CD4-positive, alpha-beta memory T cell (primary cell): Measurements from ENCODE around the gene LATS1. TPM values are rescaled to one million over a fixed set of nuclear protein-coding genes. Genes with fewer than 3 reads are reported as not detected.
"Not testable (repeated sequence)": the region's sequence is repeated elsewhere in the genome, so short reads cannot be mapped to it uniquely, and the experiment has no call there.

Source experiments
- CTCF ChIA-PET: fragments of 350-600 bp; sonication (Branson Sonifier 250); formaldehyde crosslinking; loops from one replicate; lab custom pipeline; 2021; ENCODE audit warnings: inconsistent platforms; ENCODE audit not compliant: partially characterized antibody; lab: Charles Lee
- POLR2A ChIA-PET: fragments of 350-600 bp; sonication (Branson Sonifier 250); formaldehyde crosslinking; loops from one replicate; lab custom pipeline; 2021; ENCODE audit not compliant: partially characterized antibody; lab: Charles Lee
- DNase-seq, 5 donors: peaks; one replicate each; pipeline versions ENCODE4 v3.0.0 to v3.0.0-alpha.2; 2020 to 2022; ENCODE audit warnings: mixed read lengths in 1 of 5
- H3K27ac ChIP-seq: one replicate; pipeline ENCODE4 v1.7.0; 2013; ENCODE audit warnings: low read depth, low read length
- H3K27me3 ChIP-seq: 2 replicates; pipeline ENCODE4 v1.7.0; 2013; ENCODE audit warnings: mild to moderate bottlenecking, low read length, moderate library complexity; ENCODE audit not compliant: insufficient read depth
- H3K36me3 ChIP-seq: 2 replicates; pipeline ENCODE4 v1.7.0; 2013; ENCODE audit warnings: mild to moderate bottlenecking, low read length, moderate library complexity; ENCODE audit not compliant: insufficient read depth
- H3K4me1 ChIP-seq: 2 replicates; pipeline ENCODE4 v1.7.0; 2013; ENCODE audit warnings: mild to moderate bottlenecking, low read length, moderate library complexity; ENCODE audit not compliant: insufficient read depth
- H3K4me3 ChIP-seq, 2 donors: one replicate each; pipeline ENCODE4 v1.7.0; 2013; ENCODE audit warnings: low read length in 2 of 2, mild to moderate bottlenecking in 1 of 2
- H3K9me3 ChIP-seq, 2 donors: one replicate each; pipeline ENCODE4 v1.7.0; 2013; ENCODE audit warnings: low read length in 2 of 2, control low read depth in 1 of 2; ENCODE audit not compliant: control insufficient read depth in 1 of 2
- H3K27ac Mint-ChIP-seq, 7 donors: one replicate each; pipeline ENCODE4 v1.8.0; 2020 to 2021; ENCODE audit warnings: mixed read lengths in 7 of 7, mild to moderate bottlenecking in 6 of 7, inconsistent platforms in 3 of 7, moderate library complexity in 3 of 7
- H3K27me3 Mint-ChIP-seq, 2 donors: one replicate each; pipeline ENCODE4 v1.8.0; 2020 to 2021; ENCODE audit warnings: mixed read lengths in 2 of 2
- H3K36me3 Mint-ChIP-seq, 2 donors: one replicate each; pipeline ENCODE4 v1.8.0; 2020 to 2021; ENCODE audit warnings: mixed read lengths in 2 of 2, inconsistent platforms in 1 of 2, mild to moderate bottlenecking in 1 of 2
- H3K4me1 Mint-ChIP-seq, 4 donors: one replicate each; pipeline ENCODE4 v1.8.0; 2020 to 2021; ENCODE audit warnings: mixed read lengths in 4 of 4, mild to moderate bottlenecking in 1 of 4
- H3K4me3 Mint-ChIP-seq, 8 donors: one replicate each; pipeline ENCODE4 v1.8.0; 2020 to 2021; ENCODE audit warnings: mixed read lengths in 8 of 8, mild to moderate bottlenecking in 7 of 8, moderate library complexity in 6 of 8, inconsistent platforms in 3 of 8
- H3K9me3 Mint-ChIP-seq, 8 donors: one replicate each; pipeline ENCODE4 v1.8.0; 2020 to 2021; ENCODE audit warnings: mixed read lengths in 8 of 8, mild to moderate bottlenecking in 5 of 8, inconsistent platforms in 3 of 8, moderate library complexity in 1 of 8
- intact Hi-C: fragments of 100-400 bp; cut with micrococcal nuclease; formaldehyde crosslinking; loops from one replicate; pipeline ENCODE4 v1.15.1; 2023
- polyA plus RNA-seq, 2 donors: library from polyadenylated mRNA; unstranded; fragments of 300-500 nt; fragmentation: Illumina TruSeq; gene quantifications; one replicate each; pipeline ENCODE4 v1.2.3, GENCODE V29; 2021
- total RNA-seq, 2 experiments: library from RNA; stranded (reverse); gene quantifications; one replicate each; pipeline ENCODE4 v1.2.3, GENCODE V29; 2021

The LATS1 gene
- total and polyA plus RNA-seq, 4 experiments from 2014 or later: 5.8 to 51.8 (median 31.9) TPM

DNA sequence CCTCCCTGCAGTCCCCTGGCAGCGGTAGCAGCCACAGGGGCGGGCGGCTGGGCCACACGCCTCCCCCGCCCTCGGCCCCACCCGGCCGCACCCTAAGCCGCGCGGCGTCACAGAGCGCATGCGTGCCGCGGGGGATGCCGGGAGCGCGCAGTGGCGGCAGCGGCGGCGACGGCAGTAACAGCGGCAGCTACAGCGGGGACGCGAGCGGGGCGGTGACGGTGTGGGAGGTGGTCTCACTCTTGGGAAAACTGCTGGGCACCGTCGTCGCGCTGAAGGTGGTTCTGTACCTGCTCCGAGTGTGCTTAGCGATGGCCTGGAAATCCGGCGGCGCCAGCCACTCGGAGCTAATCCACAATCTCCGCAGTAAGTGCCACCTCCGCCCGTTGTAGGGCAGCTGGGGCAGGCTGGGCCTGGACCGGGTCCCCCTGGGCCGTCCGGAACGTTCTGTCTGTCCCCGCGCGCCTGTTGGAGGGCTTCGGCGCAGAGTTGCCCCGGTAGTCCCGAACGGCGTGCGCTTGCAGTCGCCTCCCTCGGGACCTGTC, 31.8 kb upstream of the LATS1 start, which contains the start of gene PCMT1:
Gene PCMT1, plus strand, starts transcription at position 148 of the 542 bp plus-strand sequence. Its CDS starts 161 bp downstream, at position 309.
- H3K4me1 ChIP-seq: peaks cover 63% of the 10 kb centered on the region
- H3K4me3 ChIP-seq: peak within 1 kb of the TSS; percentile 18 to 95
- H3K27me3 ChIP-seq: no peaks in the 10 kb centered on the region
- no peaks in the 10 kb centered on the region for H3K9me3 ChIP-seq
- peak within 1 kb of the TSS; percentile 86 to 91 (median 90) for H3K4me3 Mint-ChIP-seq
- H3K36me3 ChIP-seq: no peaks in the 10 kb centered on the region
- no peaks in the 10 kb centered on the region for H3K27me3 Mint-ChIP-seq
- H3K9me3 Mint-ChIP-seq: no peaks in the 10 kb centered on the region
- ChIA-PET CTCF (interaction anchor here (1.0 to 1.6 kb wide), 2 partner anchors 25 to 204 kb away, joined by 4 to 6 read pairs; partner anchors contain the start of gene PPIL4), POLR2A (interaction anchor here (0.8 to 6.7 kb wide), 5 partner anchors 10 to 204 kb away, joined by 3 to 82 read pairs (median 4); partner anchors contain the start of genes LATS1 and PPIL4)
- peak within 1 kb of the TSS; percentile 83 for H3K27ac ChIP-seq
- peaks cover 0 to 15% of the 10 kb centered on the region in 2 donors for H3K36me3 Mint-ChIP-seq
- DNase-seq: peak; percentile 87 to 96 (median 93)
- peaks cover 23 to 54% (median 38%) of the 10 kb centered on the region in 4 donors for H3K4me1 Mint-ChIP-seq
- peak within 1 kb of the TSS; percentile 75 to 95 (median 86) for H3K27ac Mint-ChIP-seq
- intact Hi-C loops: loop anchor here (5.0 kb wide), 1 partner anchor 202 kb away; the partner anchor contains the start of gene PPIL4

DNA sequence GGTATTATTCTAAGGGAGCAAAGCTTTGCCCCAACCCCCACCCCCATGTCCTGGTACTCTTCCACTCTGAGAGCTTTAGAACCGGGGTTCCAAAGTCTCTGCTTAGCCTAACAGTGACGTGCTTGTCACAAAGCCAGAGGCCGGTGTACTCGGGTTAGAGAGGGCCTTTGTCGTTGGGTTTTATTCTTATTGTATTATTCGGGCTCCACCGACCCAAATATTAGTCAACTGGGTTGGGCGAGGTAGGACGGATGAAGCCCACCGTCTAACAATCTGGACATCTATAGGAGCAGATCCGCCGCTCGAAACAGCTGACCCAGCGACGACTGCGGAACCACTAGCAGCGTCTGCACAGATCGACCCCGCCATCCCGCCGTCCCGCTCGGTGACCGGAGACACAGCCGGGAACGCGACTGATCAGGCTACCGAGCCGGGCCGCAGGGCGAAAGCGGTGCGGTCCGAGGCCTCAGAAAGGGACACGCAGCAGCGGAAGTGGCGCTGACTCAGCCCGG, 31.2 kb upstream of the LATS1 start:
- not testable (repeated sequence) for H3K36me3 ChIP-seq
- POLR2A ChIA-PET: interaction anchor here (1.0 to 6.7 kb wide), 3 partner anchors 10 to 204 kb away, joined by 4 to 82 read pairs (median 6); partner anchors contain the start of genes LATS1 and PPIL4

DNA sequence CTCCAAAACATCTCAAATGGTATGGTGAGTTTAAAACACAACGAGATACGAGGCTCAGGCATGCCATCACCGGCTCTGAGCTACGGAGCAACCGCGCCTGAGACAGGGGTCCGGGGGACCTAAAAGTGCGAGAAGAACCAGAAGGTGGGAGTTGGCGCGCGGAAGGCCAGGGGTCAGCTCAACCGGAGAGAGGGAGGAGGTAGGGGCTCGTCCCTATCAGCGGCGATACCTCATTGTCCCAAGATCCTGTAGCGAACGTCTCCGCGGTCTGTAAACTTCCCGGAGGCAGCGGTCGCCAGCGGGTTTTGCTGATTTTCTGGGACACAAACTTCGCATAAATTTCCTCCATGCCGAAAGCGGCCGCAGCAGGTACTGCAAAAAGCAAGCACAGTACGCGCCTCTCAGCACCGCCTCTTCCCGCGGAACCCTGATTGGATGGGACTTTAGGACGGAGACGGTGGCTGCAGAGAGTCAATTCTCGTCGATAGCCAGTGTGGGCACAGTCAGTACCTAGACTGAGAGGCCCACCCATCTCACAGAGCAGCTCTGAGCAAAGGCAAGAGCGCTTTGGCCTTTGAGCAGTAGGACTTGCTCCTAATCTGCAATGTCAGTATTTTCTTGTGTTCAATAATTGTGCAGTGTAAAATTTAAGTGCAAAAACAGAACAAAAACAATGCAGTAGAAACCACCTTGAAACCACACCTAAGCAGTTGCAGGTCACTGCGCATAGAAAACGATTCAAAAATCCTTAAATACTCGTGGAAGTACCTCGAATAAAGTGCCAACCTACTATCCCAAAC, 28.4 kb upstream of the LATS1 start, which contains the start of gene NUP43:
Gene NUP43, minus strand, starts transcription at position 383 of the 800 bp plus-strand sequence. Its CDS starts 34 bp downstream, at position 349.
- Mint-ChIP-seq H3K36me3 (peaks cover 5 to 31% of the 10 kb centered on the region in 2 donors), H3K4me3 (peak within 1 kb of the TSS; percentile 92 to 99 (median 97)), H3K27ac (peak within 1 kb of the TSS; percentile 88 to 97 (median 94)), H3K4me1 (peaks cover 18 to 47% (median 31%) of the 10 kb centered on the region in 4 donors), H3K27me3 (no peaks in the 10 kb centered on the region), H3K9me3 (no peaks in the 10 kb centered on the region)
- no peaks in the 10 kb centered on the region for H3K27me3 ChIP-seq
- H3K9me3 ChIP-seq: no peaks in the 10 kb centered on the region
- peaks cover 21% of the 10 kb centered on the region for H3K36me3 ChIP-seq
- H3K4me1 ChIP-seq: peaks cover 36% of the 10 kb centered on the region
- peak within 1 kb of the TSS; percentile 87 to 90 for H3K4me3 ChIP-seq
- ChIA-PET POLR2A (interaction anchor here (0.6 to 6.7 kb wide), 9 partner anchors 10 to 1119 kb away, joined by 3 to 82 read pairs (median 3); partner anchors contain the start of genes KATNA1, LATS1, MTHFD1L and PPIL4), CTCF (interaction anchor here (0.6 to 2.7 kb wide), 4 partner anchors 9 to 47 kb away, joined by 3 to 6 read pairs (median 4); partner anchors contain the start of gene LATS1)
- DNase-seq: peak; percentile 89 to 92 (median 89)
- peak within 1 kb of the TSS; percentile 78 for H3K27ac ChIP-seq
- intact Hi-C loops: loop anchor here (1.0 to 5.0 kb wide), 5 partner anchors 28 to 199 kb away; partner anchors contain the start of genes GINM1, KATNA1, LATS1 and LRP11

More for the DNA sequence above, 31.2 kb upstream of the LATS1 start:
- H3K9me3 Mint-ChIP-seq, H3K27me3 ChIP-seq, DNase-seq, H3K27me3 Mint-ChIP-seq, H3K9me3 ChIP-seq: not testable (repeated sequence)
- intact Hi-C loops: loop anchor here (5.0 kb wide), 1 partner anchor 202 kb away; the partner anchor contains the start of gene PPIL4
- Mint-ChIP-seq H3K36me3 (peaks cover 0 to 15% of the 10 kb centered on the region in 2 donors), H3K4me1 (peaks cover 22 to 58% (median 38%) of the 10 kb centered on the region in 4 donors), H3K27ac (peak overlapping the region in 6 of 7 donors; percentile 81 to 95 (median 86)), H3K4me3 (peak overlapping the region; percentile 78 to 91 (median 88))
- Histone ChIP-seq H3K27ac (peak overlapping the region; percentile 83), H3K4me3 (peak overlapping the region in 1 of 2 donors; percentile 95), H3K4me1 (peaks cover 61% of the 10 kb centered on the region)
- CTCF ChIA-PET: interaction anchor here (0.7 to 1.6 kb wide), 3 partner anchors 24 to 673 kb away, joined by 4 to 6 read pairs (median 4); partner anchors contain the start of gene PPIL4

- CTCF ChIA-PET: interaction anchor here (0.9 to 2.7 kb wide), 5 partner anchors 8 to 68 kb away, joined by 4 to 6 read pairs (median 4); partner anchors contain the start of gene LATS1
- Mint-ChIP-seq H3K36me3 (peaks cover 11 to 35% of the 10 kb centered on the region in 2 donors), H3K27ac (peak overlapping the region; percentile 75 to 97 (median 94)), H3K4me3 (peak overlapping the region; percentile 92 to 99 (median 97)), H3K4me1 (peaks cover 13 to 40% (median 24%) of the 10 kb centered on the region in 4 donors)
- intact Hi-C loops: loop anchor here (5.0 kb wide), 1 partner anchor 198 kb away; the partner anchor contains the start of gene PPIL4
- H3K27me3 ChIP-seq, DNase-seq, H3K9me3 ChIP-seq, H3K27me3 Mint-ChIP-seq, H3K27ac ChIP-seq, H3K9me3 Mint-ChIP-seq: not testable (repeated sequence)
- peak overlapping the region; percentile 87 to 90 for H3K4me3 ChIP-seq
- peaks cover 25% of the 10 kb centered on the region for H3K4me1 ChIP-seq
- POLR2A ChIA-PET: interaction anchor here (0.7 to 6.7 kb wide), 5 partner anchors 9 to 201 kb away, joined by 3 to 82 read pairs (median 3); partner anchors contain the start of genes LATS1 and PPIL4
- peaks cover 31% of the 10 kb centered on the region for H3K36me3 ChIP-seq
Observed at GRCh38 chr6:149745252-149745651, 27.4 kb upstream of the LATS1 start.

GRCh38 chr6:149734915-149735314, 17.0 kb upstream of the LATS1 start:
- Histone ChIP-seq H3K27ac (no peak overlapping the region), H3K27me3 (no peaks in the 10 kb centered on the region), H3K4me1 (no peaks in the 10 kb centered on the region), H3K36me3 (peaks cover 51% of the 10 kb centered on the region), H3K9me3 (no peaks in the 10 kb centered on the region), H3K4me3 (no peak overlapping the region)
- ChIA-PET CTCF (interaction anchor here (0.7 to 1.1 kb wide), 3 partner anchors 9 to 1638 kb away, joined by 3 to 4 read pairs (median 4); no protein-coding TSS in a partner anchor), POLR2A (interaction anchor here (0.5 to 1.5 kb wide), 2 partner anchors 12 to 17 kb away, joined by 3 read pairs; partner anchors contain the start of gene LATS1)
- Mint-ChIP-seq H3K27ac (no peak overlapping the region), H3K36me3 (peaks cover 14 to 44% of the 10 kb centered on the region in 2 donors), H3K27me3 (no peaks in the 10 kb centered on the region), H3K9me3 (no peaks in the 10 kb centered on the region), H3K4me3 (no peak overlapping the region), H3K4me1 (peaks cover 0 to 4% (median 3%) of the 10 kb centered on the region in 4 donors)
- intact Hi-C loops: no loop called here
- no peak for DNase-seq

- intact Hi-C loops: no loop called here
- Histone ChIP-seq H3K9me3 (no peaks in the 10 kb centered on the region), H3K27ac (no peak overlapping the region), H3K4me3 (no peak overlapping the region), H3K36me3 (peaks cover 48% of the 10 kb centered on the region), H3K4me1 (peaks cover 12% of the 10 kb centered on the region), H3K27me3 (no peaks in the 10 kb centered on the region)
- Mint-ChIP-seq H3K4me3 (no peak overlapping the region), H3K4me1 (peaks cover 6 to 8% (median 8%) of the 10 kb centered on the region in 4 donors), H3K27ac (peak overlapping the region in 2 of 7 donors; percentile 53 to 79), H3K36me3 (peaks cover 12 to 52% of the 10 kb centered on the region in 2 donors), H3K9me3 (no peaks in the 10 kb centered on the region), H3K27me3 (no peaks in the 10 kb centered on the region)
- ChIA-PET CTCF (interaction anchor here (0.9 kb wide), 1 partner anchor 69 kb away, joined by 3 read pairs; no protein-coding TSS in a partner anchor), POLR2A (no interaction called here)
- DNase-seq: no peak
Observed at GRCh38 chr6:149733089-149733720, 15.3 kb upstream of the LATS1 start.
